Fibroblast of lung (primary cell): ENCODE measurements around the gene IL36A.

Experiments used
- EZH2 ChIP-seq: IDR thresholded peaks from 2 replicates; pipeline ENCODE4 v1.5.1; 2012; ENCODE audit warnings: low read length, control low read depth, mild to moderate bottlenecking; ENCODE audit errors: missing control alignments
- TF ChIP-seq, protein P1 (sequence below), 2 donors: IDR thresholded peaks in 1 of 2; conservative IDR thresholded peaks in 1 of 2; 1 replicate in 1 of 2; 2 replicates in 1 of 2; pipeline ENCODE4 v1.5.1; 2011 to 2012; ENCODE audit warnings: low read length in 2 of 2, control low read depth in 1 of 2, inconsistent platforms in 1 of 2, low read depth in 1 of 2, mild to moderate bottlenecking in 1 of 2

GRCh38 chr2:112985090-112985489, 20.2 kb upstream of the IL36A start:
- TF ChIP-seq, protein P1, sequence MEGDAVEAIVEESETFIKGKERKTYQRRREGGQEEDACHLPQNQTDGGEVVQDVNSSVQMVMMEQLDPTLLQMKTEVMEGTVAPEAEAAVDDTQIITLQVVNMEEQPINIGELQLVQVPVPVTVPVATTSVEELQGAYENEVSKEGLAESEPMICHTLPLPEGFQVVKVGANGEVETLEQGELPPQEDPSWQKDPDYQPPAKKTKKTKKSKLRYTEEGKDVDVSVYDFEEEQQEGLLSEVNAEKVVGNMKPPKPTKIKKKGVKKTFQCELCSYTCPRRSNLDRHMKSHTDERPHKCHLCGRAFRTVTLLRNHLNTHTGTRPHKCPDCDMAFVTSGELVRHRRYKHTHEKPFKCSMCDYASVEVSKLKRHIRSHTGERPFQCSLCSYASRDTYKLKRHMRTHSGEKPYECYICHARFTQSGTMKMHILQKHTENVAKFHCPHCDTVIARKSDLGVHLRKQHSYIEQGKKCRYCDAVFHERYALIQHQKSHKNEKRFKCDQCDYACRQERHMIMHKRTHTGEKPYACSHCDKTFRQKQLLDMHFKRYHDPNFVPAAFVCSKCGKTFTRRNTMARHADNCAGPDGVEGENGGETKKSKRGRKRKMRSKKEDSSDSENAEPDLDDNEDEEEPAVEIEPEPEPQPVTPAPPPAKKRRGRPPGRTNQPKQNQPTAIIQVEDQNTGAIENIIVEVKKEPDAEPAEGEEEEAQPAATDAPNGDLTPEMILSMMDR (conservative IDR thresholded peaks at IDR 0.05 in 1 of 2, IDR thresholded peaks at IDR 0.05 in 1 of 2; ENCODE audit: low read depth in 1 of 2, low read length in 2 of 2) = no peak
- no peak for TF ChIP-seq EZH2
